GM12892 (cell line): Measurements from ENCODE around the gene REXO1.
A peak's percentile ranks its signal among the peaks of the same experiment; 100 is the strongest.

ENCODE experiments used
- DNase-seq: peaks from one replicate; pipeline ENCODE4 v3.0.0; 2011; ENCODE audit not compliant: insufficient read length
- FAIRE-seq: peaks from 2 replicates; lab custom pipeline; 2011; peaks lifted over from hg19 to GRCh38; lab: Jason Lieb, UNC
- POLR2A ChIP-seq: IDR thresholded peaks from 2 replicates; pipeline ENCODE4 v1.6.1; 2011; ENCODE audit warnings: low read depth, low read length, control low read depth
- POLR2AphosphoS5 ChIP-seq: IDR thresholded peaks from 2 replicates; pipeline ENCODE4 v1.6.1; 2011; ENCODE audit warnings: low read depth, low read length, control low read depth
- TAF1 ChIP-seq: IDR thresholded peaks from 2 replicates; pipeline ENCODE4 v1.6.1; 2011; ENCODE audit warnings: low read depth, mild to moderate bottlenecking, control low read depth, low read length, borderline replicate concordance

Gene REXO1

DNA sequence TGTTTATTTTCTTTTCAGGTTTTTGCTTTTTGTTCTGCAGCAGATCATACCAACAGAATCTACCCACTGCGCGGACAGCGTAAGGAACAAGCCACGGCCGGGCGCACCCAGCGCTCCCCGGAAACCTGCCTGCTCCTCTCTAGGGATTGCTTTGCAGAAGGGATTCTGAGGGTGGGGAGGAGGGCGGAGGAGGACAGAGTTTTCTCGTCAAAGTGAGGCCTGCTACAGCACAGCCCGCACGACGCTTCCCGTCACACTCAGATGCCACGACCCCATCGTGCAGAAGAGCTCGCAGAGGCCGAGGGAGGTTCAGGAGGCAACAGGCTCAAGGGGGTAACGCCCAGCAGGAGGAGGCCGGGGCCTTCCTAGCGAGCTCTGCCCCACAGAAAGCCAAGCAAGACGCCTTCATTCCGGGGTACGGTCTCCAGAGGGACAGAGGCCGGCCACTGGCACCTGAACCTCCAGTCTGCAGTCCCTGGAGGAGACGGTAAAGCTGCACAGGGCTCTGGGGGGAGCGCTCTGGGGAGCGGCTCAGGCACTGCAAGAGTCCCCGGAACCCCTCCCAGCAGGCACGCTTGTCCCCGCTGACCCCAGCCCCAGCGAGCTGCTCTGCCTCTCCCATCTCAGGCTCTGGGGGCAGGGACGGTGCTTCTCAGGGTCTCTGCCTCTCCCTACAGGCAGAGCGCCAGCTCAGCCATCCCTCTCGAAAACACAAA lies 6.9 kb downstream of the REXO1 start:
- no peak for DNase-seq
- no peak for TF ChIP-seq POLR2AphosphoS5
- no peak for TF ChIP-seq TAF1
- no peak for TF ChIP-seq POLR2A
- no peak for FAIRE-seq

DNA sequence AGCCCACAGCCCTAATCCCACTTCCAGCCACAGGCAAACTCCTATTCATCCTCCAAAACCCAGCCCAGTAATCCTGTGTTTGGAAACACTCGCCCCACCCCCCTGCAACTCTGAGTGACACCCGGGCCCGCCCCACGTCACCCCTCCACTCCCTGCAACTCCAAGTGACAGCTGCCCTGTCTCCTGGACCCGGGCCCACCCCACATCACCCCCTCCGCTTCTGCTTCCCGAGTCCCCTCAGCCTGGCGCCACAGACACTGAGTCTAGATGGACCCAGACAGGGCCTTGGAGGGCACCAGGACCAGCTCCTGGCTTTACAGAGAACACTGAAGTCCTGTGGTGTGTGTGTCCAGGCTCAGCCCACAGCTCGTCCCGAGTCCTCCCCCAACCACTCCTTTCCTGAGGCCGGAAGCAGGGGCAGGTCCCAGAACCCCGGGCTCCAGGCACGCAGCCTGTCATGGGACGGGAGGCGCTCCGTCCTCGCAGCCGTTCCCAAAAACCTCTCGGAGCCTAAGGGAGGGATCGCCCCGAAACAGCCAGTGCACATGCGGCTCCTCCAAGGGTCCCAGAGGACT lies 7.7 kb downstream of the REXO1 start:
- FAIRE-seq, result no peak
- TF ChIP-seq POLR2AphosphoS5, result no peak
- no peak for TF ChIP-seq TAF1
- TF ChIP-seq POLR2A, result no peak
- DNase-seq, result no peak

DNA sequence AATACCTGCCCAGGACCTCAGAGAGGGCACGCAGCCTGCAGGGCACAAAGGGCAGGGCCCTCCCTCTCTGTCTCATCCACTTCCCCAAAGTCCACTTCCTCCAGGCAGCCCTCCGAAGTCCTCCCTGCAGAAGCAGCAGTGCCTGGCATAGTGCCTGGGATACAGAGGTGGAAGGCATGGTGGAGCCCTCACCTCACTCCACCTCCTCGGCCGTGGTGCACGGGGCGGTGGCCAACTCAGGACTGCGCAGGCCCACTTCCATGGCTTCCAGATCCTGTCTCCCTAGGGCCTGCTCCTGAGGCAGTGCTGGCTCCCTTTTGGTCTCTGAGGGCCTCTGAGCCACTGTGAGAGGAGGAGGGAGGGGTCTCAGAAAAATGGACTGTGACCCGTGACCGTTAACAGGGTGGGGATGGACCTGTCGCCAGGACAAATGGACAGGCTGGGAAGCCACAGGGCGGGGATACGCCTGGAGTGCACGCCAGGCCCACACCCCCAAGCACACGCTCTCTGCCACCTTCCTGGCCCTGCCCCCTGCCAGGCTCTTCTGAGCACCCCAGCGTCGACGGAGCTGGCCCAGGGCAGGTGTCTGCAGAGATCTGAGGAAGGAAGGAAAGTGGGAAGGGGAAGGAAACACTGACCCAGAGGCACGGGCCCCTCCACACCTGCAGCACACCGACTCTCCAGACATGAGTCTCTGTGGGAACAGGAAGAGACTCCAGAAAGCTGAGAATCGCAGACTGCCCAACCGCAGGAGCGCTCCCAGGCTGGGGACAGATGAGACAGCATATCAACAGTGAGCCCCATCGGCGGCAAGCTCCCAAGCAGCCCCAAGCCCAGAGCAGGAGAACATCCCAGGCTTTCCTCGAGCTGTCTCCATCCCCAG lies 8.4 kb downstream of the REXO1 start:
- DNase-seq, result no peak
- no peak for FAIRE-seq
- TF ChIP-seq TAF1 (no peak), POLR2AphosphoS5 (no peak), POLR2A (no peak)

DNA sequence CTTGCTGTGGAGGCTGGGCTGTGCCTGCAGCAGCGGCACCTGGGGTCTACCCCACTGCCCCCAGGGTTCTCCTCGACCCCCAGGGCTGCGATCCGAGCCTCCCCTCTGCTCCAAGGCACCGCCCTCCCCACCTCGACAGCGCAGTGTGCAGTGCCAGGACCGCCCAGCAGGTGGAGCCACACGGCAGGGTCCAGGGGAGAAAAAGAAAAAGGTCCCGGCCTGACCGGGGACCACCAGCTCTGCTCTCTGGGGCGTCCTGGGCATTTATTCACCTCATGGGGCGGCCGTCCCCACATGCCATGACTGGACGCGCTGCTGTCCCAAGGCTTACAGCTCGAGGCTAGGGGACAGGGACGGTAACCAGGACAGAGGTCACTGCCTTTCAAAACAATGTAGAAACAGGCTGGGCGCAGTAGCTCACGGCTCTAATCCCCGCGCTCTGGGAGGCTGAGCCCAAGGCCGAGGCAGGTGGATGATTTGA lies 10.6 kb downstream of the REXO1 start:
- DNase-seq, result peak; percentile 94
- peak; percentile 90 for FAIRE-seq
- TF ChIP-seq POLR2A (no peak), POLR2AphosphoS5 (0 out of 2 replicates have a peak, but pooled peaks have one; percentile 29)

DNA sequence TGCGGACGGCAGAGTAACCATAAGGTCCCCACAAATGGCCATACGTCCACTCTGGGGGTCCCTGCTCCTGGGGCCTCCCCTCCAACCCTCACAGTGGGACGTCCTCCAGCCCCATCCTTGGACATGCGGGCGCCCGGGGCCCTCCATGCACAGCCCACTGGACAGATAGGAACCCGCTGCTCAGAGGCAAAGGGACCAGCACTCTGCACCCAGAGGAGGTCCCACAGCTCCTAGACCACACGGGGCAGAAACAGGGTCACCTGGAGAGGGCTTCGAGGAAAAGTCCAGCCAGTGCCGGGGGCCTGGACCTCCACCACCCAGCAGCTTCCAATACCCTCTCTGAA lies 11.1 kb downstream of the REXO1 start:
- DNase-seq, result no peak
- no peak for FAIRE-seq
- TF ChIP-seq POLR2AphosphoS5 (no peak), TAF1 (no peak), POLR2A (no peak)

DNA sequence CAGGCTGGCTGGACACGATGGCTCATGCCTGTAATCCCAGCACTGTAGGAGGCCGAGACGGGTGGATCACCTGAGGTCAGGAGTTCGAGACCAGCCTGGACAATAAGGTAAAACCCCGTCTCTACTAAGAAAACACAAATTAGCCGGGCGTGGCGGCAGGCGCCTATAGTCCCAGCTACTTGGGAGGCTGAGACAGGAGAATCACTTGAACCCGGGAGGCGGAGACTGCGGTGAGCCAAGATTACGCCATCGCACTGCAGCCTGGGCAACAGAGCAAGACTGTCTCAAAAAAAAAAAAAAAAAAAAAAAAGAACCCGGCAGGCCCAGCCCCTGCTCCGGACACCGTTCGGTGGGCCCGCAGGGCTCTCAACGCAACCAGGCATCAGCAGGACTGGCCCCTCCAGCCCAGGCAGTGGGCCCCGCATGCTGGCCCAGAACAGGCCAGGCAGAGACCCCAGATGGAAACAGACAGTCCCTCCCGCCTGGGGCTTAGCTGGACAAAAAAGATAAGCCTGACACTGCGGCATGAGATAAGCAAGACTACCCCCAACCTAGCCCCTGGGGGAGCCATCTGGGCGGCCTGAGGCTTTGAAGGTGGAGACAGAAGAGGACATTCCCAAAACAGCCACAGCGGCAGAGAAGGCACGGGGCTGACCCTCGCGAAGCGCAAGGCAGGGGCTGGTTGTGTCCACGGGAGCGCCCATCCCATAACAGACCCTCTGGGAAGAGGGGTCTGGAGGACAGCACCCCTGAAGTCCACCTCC lies 11.6 kb downstream of the REXO1 start:
- DNase-seq (no peak), FAIRE-seq (no peak)
- TF ChIP-seq POLR2A (no peak), POLR2AphosphoS5 (no peak), TAF1 (no peak)

DNA sequence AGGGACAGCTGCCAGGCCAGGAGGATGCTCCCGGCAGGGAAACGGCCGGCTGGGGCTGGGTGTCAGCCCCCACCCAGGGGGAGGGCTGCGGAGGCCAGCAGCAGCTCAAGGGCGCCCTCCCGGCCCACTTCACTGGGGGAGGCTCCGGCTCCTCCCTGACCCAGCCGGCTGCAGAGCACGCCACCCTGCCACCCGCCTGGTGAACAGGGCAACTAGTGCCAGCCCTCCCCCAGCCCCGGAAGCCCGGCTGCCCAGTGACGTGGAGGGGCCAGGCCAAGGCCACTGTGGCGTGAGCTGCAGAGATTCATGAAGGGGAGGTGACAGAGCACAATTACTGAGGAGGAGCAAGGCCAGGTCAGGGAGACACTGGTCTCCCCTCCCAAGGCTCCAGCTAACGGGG lies 14.7 kb downstream of the REXO1 start:
- TF ChIP-seq POLR2A, result no peak
- TF ChIP-seq POLR2AphosphoS5, result no peak
- no peak for TF ChIP-seq TAF1
- FAIRE-seq (no peak), DNase-seq (no peak)

DNA sequence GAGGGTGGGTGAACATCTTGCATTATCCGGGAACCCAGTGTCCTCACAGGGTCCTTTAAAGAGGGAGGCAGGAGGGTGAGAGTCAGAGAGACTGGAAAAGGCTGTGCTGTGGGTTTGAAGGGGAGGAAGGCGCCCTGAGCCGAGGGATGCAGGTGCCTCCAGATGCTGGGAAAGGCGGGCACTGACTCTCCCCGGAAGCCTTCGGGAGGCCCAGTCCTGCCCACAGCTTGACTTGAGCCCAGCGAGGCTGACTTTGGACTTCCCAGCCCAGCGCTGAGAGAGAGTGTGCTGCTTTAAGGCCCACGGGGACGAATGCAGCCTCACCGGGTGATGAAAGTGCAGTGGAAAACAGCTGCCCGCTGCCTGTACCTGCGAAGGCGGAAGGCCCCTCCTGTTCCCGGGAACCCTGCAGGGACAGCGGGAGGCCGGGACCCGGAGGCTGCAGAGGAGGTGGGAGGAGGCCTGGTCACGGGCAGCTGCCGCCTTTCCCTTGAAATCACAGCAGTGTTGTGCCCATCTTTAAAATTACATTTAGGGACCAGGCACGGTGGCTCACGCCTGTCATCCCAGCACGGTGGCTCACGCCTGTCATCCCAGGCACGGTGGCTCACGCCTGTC lies 16.1 kb downstream of the REXO1 start:
- TF ChIP-seq POLR2AphosphoS5 (no peak), POLR2A (no peak)
- DNase-seq (no peak), FAIRE-seq (no peak)

DNA sequence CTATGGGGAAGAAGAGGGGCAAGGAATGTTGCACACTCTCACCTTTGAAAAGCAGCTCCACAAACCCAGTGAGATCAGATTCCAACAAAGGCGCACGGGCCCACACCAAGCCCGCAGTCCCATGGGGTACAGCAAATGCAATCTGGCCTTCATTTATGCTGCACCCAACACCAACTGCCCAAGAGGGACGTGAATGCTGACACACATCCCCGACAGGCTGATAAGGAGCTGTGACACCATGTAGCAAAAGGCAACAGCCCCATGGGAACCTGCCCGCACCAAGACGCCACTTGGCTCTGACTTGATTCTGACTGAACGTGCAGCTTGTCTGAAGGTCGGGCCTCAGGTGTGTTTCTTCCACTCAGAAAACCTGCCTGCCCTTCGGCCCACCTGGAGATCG lies 17.3 kb downstream of the REXO1 start:
- DNase-seq (no peak), FAIRE-seq (no peak)

DNA sequence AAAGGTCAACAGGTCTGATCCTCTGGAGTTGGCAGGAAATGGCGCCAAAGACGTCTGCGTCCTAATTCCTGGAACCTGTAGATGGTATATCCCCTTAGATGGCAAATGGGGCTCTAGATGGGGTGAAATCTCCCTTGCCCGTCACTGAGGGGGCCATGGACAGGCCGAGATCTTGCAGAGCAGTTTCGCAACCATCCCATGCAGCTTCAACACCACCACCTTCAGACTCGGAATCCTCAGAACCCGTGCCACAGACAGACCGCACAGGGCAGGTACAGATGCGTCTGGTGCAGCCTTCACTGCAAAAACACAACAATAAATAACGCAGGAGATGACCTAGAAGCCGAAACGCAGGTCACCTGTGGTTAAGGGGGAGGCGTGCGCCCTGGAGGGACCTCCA lies 17.7 kb downstream of the REXO1 start:
- DNase-seq, result no peak
- TF ChIP-seq TAF1 (no peak), POLR2A (no peak), POLR2AphosphoS5 (no peak)
- FAIRE-seq, result no peak

More for the DNA sequence above, 17.3 kb downstream of the REXO1 start:
- TF ChIP-seq POLR2AphosphoS5, result no peak
- no peak for TF ChIP-seq TAF1
- TF ChIP-seq POLR2A, result no peak

DNA sequence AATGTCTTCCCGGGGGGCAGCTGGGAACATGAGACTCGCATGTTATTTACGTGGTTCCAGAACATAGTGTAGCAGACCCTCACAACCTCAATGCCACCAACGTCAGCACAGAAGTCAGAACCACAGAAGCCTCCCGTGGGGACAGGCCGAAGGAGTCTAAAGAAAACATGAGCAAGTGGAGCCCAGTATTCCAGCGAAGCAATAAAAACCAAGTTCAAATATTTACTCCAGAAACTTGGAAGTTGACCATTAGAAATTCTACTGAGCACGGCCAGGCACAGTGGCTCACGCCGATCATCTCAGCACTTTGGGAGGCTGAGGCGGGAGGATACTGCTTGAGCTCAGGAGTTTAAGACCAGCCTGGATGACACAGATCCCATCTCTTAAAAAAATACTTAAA lies 18.3 kb downstream of the REXO1 start:
- no peak for TF ChIP-seq POLR2AphosphoS5
- no peak for TF ChIP-seq POLR2A
- TF ChIP-seq TAF1, result no peak
- FAIRE-seq (no peak), DNase-seq (no peak)
